ENCODE data around the gene TPD52L1. TPM values are rescaled to one million over a fixed set of nuclear protein-coding genes. Genes with fewer than 3 reads are reported as not detected.

TPD52L1 gene
- total and polyA plus RNA-seq, 2 donors (not counting 3 experiments of a cell fraction or from before 2014, with no cell fraction given) = 0.29 to 0.37 TPM

DNA sequence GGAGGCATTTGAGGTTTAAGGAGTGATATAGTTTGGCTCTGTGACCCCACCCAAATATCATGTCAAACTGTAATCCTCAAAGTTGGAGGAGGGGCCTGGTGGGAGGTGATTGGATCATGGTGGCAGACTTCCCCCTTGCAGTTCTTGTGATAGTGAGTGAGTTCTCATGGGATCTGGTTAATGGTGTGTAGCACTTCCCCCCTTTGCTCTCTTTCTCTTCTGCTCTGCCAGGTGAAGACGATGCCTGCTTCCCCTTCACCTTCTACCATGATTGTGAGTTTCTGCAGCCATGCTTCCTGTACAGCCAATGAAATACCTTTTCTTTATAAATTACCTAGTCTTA is 149.9 kb downstream of the TPD52L1 start:
- POLR2A ChIA-PET = no interaction called here
- Histone ChIP-seq H3K27me3 (ENCODE audit: control insufficient read depth in 2 of 2, insufficient read depth in 2 of 2, low read length in 2 of 2) (peaks cover 18 to 22% of the 10 kb centered on the region in 2 experiments), H2AFZ (ENCODE audit: low read depth, low read length) (no peak overlapping the region), H3K4me2 (ENCODE audit: insufficient read depth, low read length) (no peak overlapping the region), H4K20me1 (replicated peaks; ENCODE audit: control insufficient read depth, extremely low read depth, insufficient read depth, low read length) (no peaks in the 10 kb centered on the region), H3K9ac (replicated peaks; ENCODE audit: extremely low read depth, insufficient read depth, low read length) (no peak overlapping the region), H3K4me3 (replicated peaks in 1 of 3; ENCODE audit: insufficient read depth in 1 of 3, low read depth in 1 of 3, low read length in 3 of 3) (no peak overlapping the region), H3K36me3 (ENCODE audit: control insufficient read depth in 2 of 2, extremely low read depth in 1 of 2, insufficient read depth in 2 of 2, low read length in 2 of 2) (no peaks in the 10 kb centered on the region), H3K4me1 (ENCODE audit: control insufficient read depth, extremely low read depth, insufficient read depth, low read length) (peaks cover 14% of the 10 kb centered on the region), H3K9me3 (replicated peaks; ENCODE audit: control insufficient read depth, insufficient read depth, low read length) (no peaks in the 10 kb centered on the region), H3K79me2 (ENCODE audit: control insufficient read depth, insufficient read depth, low read length) (no peaks in the 10 kb centered on the region), H3K27ac (ENCODE audit: insufficient read depth, low read depth, low read length) (no peak overlapping the region), H3K9me1 (replicated peaks; ENCODE audit: control insufficient read depth, extremely low read depth, insufficient read depth, low read length) (no peaks in the 10 kb centered on the region)
- no TSS peak for BruUV-seq (replicated peaks)
- DNase-seq (ENCODE audit: low read depth, low spot score) (no peak), FAIRE-seq (no peak)
- CTCF ChIA-PET = interaction anchor here (3.3 kb wide), 1 partner anchor 433 kb away, joined by 17 read pairs; no protein-coding TSS in a partner anchor
- no peak for TF ChIP-seq MYC (IDR thresholded peaks at IDR 0.05; ENCODE audit: low read depth, low read length)
- TF ChIP-seq FOS (IDR thresholded peaks at IDR 0.05; ENCODE audit: borderline replicate concordance, insufficient read depth, low read length) = no peak
- no peak for TF ChIP-seq EZH2 (IDR thresholded peaks at IDR 0.05; ENCODE audit: borderline replicate concordance, low read depth, low read length, severe bottlenecking)
- no peak for TF ChIP-seq JUN (IDR thresholded peaks at IDR 0.05; ENCODE audit: borderline replicate concordance, insufficient read depth, insufficient read length, low read depth)
- no peak for TF ChIP-seq MAX (IDR thresholded peaks at IDR 0.05; ENCODE audit: insufficient read depth, insufficient read length)
- TF ChIP-seq POLR2AphosphoS5 (IDR thresholded peaks at IDR 0.05; ENCODE audit: insufficient read depth, low read depth, low read length) = no peak
- TF ChIP-seq, protein P1, sequence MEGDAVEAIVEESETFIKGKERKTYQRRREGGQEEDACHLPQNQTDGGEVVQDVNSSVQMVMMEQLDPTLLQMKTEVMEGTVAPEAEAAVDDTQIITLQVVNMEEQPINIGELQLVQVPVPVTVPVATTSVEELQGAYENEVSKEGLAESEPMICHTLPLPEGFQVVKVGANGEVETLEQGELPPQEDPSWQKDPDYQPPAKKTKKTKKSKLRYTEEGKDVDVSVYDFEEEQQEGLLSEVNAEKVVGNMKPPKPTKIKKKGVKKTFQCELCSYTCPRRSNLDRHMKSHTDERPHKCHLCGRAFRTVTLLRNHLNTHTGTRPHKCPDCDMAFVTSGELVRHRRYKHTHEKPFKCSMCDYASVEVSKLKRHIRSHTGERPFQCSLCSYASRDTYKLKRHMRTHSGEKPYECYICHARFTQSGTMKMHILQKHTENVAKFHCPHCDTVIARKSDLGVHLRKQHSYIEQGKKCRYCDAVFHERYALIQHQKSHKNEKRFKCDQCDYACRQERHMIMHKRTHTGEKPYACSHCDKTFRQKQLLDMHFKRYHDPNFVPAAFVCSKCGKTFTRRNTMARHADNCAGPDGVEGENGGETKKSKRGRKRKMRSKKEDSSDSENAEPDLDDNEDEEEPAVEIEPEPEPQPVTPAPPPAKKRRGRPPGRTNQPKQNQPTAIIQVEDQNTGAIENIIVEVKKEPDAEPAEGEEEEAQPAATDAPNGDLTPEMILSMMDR (IDR thresholded peaks at IDR 0.05; ENCODE audit: extremely low read depth in 1 of 2, insufficient read depth in 1 of 2, low read depth in 1 of 2, low read length in 2 of 2) = no peak
- no peak for TF ChIP-seq GATA2 (IDR thresholded peaks at IDR 0.05; ENCODE audit: insufficient read depth, insufficient read length, low read depth, low read length)
- no peak for TF ChIP-seq POLR2A (IDR thresholded peaks at IDR 0.05; ENCODE audit: low read depth, low read length)
- dilution Hi-C loops (cut with MboI; ENCODE audit: extremely low pct_ligation_motif_present, low sequenced_read_pairs) = no loop called here
- intact Hi-C loops (cut with micrococcal nuclease) = loop anchor here (5.0 kb wide), 1 partner anchor 191 kb away; no protein-coding TSS in a partner anchor

Data from endothelial cell of umbilical vein (primary cell).